Panc1 (cell line): ENCODE data around the gene EDDM3A.

Experiments used
- POLR2AphosphoS5 ChIP-seq: IDR thresholded peaks from 2 replicates; pipeline ENCODE4 v1.6.1; 2012; ENCODE audit warnings: mild to moderate bottlenecking, low read depth, low read length, moderate library complexity
- SIN3A ChIP-seq: IDR thresholded peaks from 2 replicates; pipeline ENCODE4 v1.6.1; 2012; ENCODE audit warnings: low read depth, mild to moderate bottlenecking, low read length, moderate library complexity, borderline replicate concordance; ENCODE audit not compliant: insufficient read depth
- TF ChIP-seq, protein P1 (sequence below): fragments of 450-650 bp; IDR thresholded peaks from 2 replicates; pipeline ENCODE4 v1.5.1; 2017; ENCODE audit warnings: mild to moderate bottlenecking

DNA sequence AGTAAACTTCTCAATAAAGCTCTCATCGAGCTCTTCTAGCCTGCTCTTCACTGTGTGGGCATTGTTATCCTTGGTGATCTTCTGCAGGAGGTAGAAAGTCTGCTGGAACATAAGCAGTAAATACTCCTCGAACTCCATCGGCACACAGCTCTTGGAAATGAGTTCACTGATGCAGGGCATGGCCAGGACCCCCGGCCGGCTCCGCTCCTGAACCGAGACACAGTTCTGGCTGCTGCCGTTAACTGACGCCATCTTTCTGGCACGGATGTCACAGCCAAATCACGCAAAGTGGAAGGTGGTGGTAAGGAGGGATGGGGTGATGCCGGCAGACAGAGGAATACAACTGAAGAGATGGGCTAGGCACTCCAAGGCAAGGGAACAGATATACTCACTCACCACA, 23.7 kb upstream of the EDDM3A start:
- TF ChIP-seq, protein P1, sequence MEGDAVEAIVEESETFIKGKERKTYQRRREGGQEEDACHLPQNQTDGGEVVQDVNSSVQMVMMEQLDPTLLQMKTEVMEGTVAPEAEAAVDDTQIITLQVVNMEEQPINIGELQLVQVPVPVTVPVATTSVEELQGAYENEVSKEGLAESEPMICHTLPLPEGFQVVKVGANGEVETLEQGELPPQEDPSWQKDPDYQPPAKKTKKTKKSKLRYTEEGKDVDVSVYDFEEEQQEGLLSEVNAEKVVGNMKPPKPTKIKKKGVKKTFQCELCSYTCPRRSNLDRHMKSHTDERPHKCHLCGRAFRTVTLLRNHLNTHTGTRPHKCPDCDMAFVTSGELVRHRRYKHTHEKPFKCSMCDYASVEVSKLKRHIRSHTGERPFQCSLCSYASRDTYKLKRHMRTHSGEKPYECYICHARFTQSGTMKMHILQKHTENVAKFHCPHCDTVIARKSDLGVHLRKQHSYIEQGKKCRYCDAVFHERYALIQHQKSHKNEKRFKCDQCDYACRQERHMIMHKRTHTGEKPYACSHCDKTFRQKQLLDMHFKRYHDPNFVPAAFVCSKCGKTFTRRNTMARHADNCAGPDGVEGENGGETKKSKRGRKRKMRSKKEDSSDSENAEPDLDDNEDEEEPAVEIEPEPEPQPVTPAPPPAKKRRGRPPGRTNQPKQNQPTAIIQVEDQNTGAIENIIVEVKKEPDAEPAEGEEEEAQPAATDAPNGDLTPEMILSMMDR: no peak
- TF ChIP-seq POLR2AphosphoS5: no peak
- no peak for TF ChIP-seq SIN3A
